Heart left ventricle (tissue), 16 donors: ENCODE data around the gene DNASE1L1. TPM values are rescaled to one million over a fixed set of nuclear protein-coding genes. Genes with fewer than 3 reads are reported as not detected.
A peak's percentile ranks its signal among the peaks of the same experiment; 100 is the strongest.

Experiments used
- ATAC-seq, 4 donors: fragments of 200-7000 bp; cut with Tn5 transposase; one replicate each; pipeline ENCODE4 v1.9.1; 2020 to 2022; ENCODE audit warnings: moderate library complexity in 4 of 4, mild to moderate bottlenecking in 3 of 4, moderate number of reproducible peaks in 1 of 4
- DNase-seq, 5 donors: peaks; one replicate each; pipeline ENCODE4 v3.0.0-alpha.2; 2020
- H3K27ac ChIP-seq, 12 donors: fragments of 200-600 bp; sonication (generic) in 4 of 12; one replicate each; pipeline versions ENCODE4 v1.5.0 to v1.8.0; 2016 to 2022; ENCODE audit warnings: mild to moderate bottlenecking in 2 of 12
- H3K27me3 ChIP-seq, 9 donors: fragments of 200-600 bp; sonication (generic) in 2 of 9; one replicate each; pipeline versions ENCODE4 v1.5.1 to v1.8.0; 2016 to 2022; ENCODE audit warnings: mild to moderate bottlenecking in 3 of 9
- H3K36me3 ChIP-seq, 9 donors: fragments of 200-600 bp; sonication (generic) in 2 of 9; one replicate each; pipeline versions ENCODE4 v1.5.0 to v1.8.0; 2018 to 2022; ENCODE audit warnings: mild to moderate bottlenecking in 2 of 9
- H3K4me1 ChIP-seq, 12 donors: fragments of 200-600 bp; sonication (generic) in 4 of 12; one replicate each; pipeline versions ENCODE4 v1.5.0 to v1.8.0; 2016 to 2022; ENCODE audit warnings: mild to moderate bottlenecking in 3 of 12
- H3K4me3 ChIP-seq, 12 donors: fragments of 200-600 bp; sonication (generic) in 4 of 12; one replicate each; pipeline versions ENCODE4 v1.5.0 to v1.8.0; 2017 to 2022; ENCODE audit warnings: mild to moderate bottlenecking in 9 of 12, moderate library complexity in 4 of 12
- H3K9me3 ChIP-seq, 12 donors: fragments of 200-600 bp; sonication (generic) in 4 of 12; one replicate each; pipeline versions ENCODE4 v1.5.0 to v1.8.0; 2016 to 2022; ENCODE audit warnings: mild to moderate bottlenecking in 1 of 12
- POLR2A ChIP-seq, 2 donors: fragments of 450-650 bp; IDR thresholded peaks; one replicate each; pipeline ENCODE4 v1.6.1; 2017; ENCODE audit warnings: antibody characterized with exemption in 2 of 2, mild to moderate bottlenecking in 2 of 2, moderate library complexity in 2 of 2
- WGBS, 4 donors: extraction: QIAGEN DNeasy Blood & Tissue Kit in 2 of 4; methylation state at CpG; one replicate each; pipeline versions ENCODE4 v1.1.5 to v1.1.7; 2013 to 2018; 5-methylcytosine and 5-hydroxymethylcytosine counted together
- intact Hi-C, 10 donors: fragments of 100-400 bp; cut with DNase I; formaldehyde crosslinking; loops; one replicate each; pipeline versions ENCODE4 v1.11.1 to v1.14.2; 2022
- polyA plus RNA-seq, 2 donors: library from polyadenylated mRNA; stranded (reverse); fragments of 200-250 nt; gene quantifications; one replicate each; pipeline ENCODE4 v1.2.3, GENCODE V29; 2013
- total RNA-seq, 9 donors: library from RNA; depleted of rRNA in 2 of 9; stranded (reverse); fragments of >200 nt in 2 of 9; fragmentation: NEBNext Ultra II Directional in 3 of 9; extraction: Animal tissue kit (Norgen Biotek cat#: 25700) in 3 of 9; gene quantifications; one replicate each; pipeline versions ENCODE4 v1.1.0 to v1.2.4, GENCODE V29; 2016 to 2023
- TF ChIP-seq, protein P1 (sequence below), 12 donors: fragments of 200-600 bp; sonication (generic) in 4 of 12; IDR thresholded peaks; one replicate each; pipeline versions ENCODE4 v1.5.0 to v1.8.0; 2018 to 2022; ENCODE audit warnings: antibody characterized with exemption in 12 of 12, mild to moderate bottlenecking in 5 of 12
- donor health status: ischemic (EF 13 %, LVEDD 7.1; RV severe dilation, severe dysfunction).
- donor health status: healthy with polysubstance abuse.
- donor health status: DM: no; HTN: yes; CAD: no.
- donor health status: DM: no; HTN: no; CAD: no.
- donor health status: ischemic (EF 25% LVEDD 6.9; RV normal size, moderate dysfunction).
- donor health status: ischemic (EF 25% LVEDD 5.7; RV mildly dilated, moderate dysfunction).
- donor health status: healthy.
- donor health status: DM: yes; HTN: yes; CAD: no.
- donor health status: ischemic (EF 35%, LVEDD 5.7; RV mildly dilated, moderate dysfunction).
- donor health status: nonischemic (EF 11% LVEDD 7.7; RV severe dilation, severe dysfunction).
- donor health status: DM: yes; HTN: yes; CAD: no.
- donor health status: PGD.
- donor health status: ischemic (EF 29% LVEDD 5.4; RV normal size, mild dysfunction).
- donor health status: nonischemic (EF 23%, LVEDD 6.1; RV moderate dilation, normal function).

Gene DNASE1L1
- total and polyA plus RNA-seq, 11 donors, result 26.7 to 117 (median 43.8) TPM

DNA sequence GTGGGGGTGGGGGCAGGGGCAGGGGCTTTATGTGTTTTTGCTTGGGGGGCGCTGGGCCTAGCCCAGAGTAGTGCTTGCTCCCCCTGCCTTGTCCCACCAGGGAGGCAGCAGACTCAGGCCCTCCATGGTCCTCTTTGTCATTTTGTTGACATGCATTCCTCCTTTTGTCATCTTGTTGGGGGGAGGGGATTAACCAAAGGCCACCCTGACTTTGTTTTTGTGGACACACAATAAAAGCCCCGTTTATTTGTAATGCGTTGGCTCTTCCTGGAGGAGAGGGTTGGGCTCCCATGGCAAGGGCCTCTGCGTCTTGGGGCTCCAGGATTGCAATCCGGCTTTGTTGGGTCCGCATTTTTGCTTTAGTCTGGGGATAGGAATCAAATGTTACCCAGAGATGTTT lies 27.8 kb downstream of the DNASE1L1 start:
- Histone ChIP-seq H3K27me3 (no peaks in the 10 kb centered on the region), H3K9me3 (peaks cover 0 to 8% (median 0%) of the 10 kb centered on the region in 12 donors), H3K36me3 (peaks cover 0 to 18% (median 5%) of the 10 kb centered on the region in 9 donors), H3K4me1 (peaks cover 0 to 28% (median 10%) of the 10 kb centered on the region in 12 donors), H3K27ac (peak overlapping the region in 2 of 12 donors; percentile 97 to 99), H3K4me3 (no peak overlapping the region)
- intact Hi-C loops, result no loop called here
- ATAC-seq (no peak), DNase-seq (no peak)
- 51 to 84% (median 78%) methylated on average over 6 of the region's 6 CpGs for WGBS, 4 donors
- TF ChIP-seq POLR2A (IDR thresholded peaks at IDR 0.05), result no peak
- TF ChIP-seq, protein P1, sequence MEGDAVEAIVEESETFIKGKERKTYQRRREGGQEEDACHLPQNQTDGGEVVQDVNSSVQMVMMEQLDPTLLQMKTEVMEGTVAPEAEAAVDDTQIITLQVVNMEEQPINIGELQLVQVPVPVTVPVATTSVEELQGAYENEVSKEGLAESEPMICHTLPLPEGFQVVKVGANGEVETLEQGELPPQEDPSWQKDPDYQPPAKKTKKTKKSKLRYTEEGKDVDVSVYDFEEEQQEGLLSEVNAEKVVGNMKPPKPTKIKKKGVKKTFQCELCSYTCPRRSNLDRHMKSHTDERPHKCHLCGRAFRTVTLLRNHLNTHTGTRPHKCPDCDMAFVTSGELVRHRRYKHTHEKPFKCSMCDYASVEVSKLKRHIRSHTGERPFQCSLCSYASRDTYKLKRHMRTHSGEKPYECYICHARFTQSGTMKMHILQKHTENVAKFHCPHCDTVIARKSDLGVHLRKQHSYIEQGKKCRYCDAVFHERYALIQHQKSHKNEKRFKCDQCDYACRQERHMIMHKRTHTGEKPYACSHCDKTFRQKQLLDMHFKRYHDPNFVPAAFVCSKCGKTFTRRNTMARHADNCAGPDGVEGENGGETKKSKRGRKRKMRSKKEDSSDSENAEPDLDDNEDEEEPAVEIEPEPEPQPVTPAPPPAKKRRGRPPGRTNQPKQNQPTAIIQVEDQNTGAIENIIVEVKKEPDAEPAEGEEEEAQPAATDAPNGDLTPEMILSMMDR (IDR thresholded peaks at IDR 0.05), result no peak

DNA sequence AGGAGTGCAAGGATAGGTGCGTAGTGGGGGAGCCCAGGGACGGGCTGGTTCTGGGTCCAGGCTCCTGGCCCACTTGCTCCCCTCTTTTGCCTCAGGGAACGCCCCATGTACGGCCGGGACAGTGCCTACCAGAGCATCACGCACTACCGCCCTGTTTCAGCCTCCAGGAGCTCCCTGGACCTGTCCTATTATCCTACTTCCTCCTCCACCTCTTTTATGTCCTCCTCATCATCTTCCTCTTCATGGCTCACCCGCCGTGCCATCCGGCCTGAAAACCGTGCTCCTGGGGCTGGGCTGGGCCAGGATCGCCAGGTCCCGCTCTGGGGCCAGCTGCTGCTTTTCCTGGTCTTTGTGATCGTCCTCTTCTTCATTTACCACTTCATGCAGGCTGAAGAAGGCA lies 28.3 kb downstream of the DNASE1L1 start:
- Histone ChIP-seq H3K4me3 (peak overlapping the region in 8 of 12 donors; percentile 70 to 97 (median 86)), H3K27ac (peak overlapping the region in 5 of 12 donors; percentile 96 to 99 (median 98)), H3K36me3 (peaks cover 0 to 18% (median 5%) of the 10 kb centered on the region in 9 donors), H3K9me3 (peaks cover 0 to 8% (median 0%) of the 10 kb centered on the region in 12 donors), H3K4me1 (peaks cover 0 to 28% (median 10%) of the 10 kb centered on the region in 12 donors), H3K27me3 (no peaks in the 10 kb centered on the region)
- 76 to 84% (median 82%) methylated on average over 12 to 14 of the region's 14 CpGs for WGBS, 4 donors
- no peak for TF ChIP-seq POLR2A (IDR thresholded peaks at IDR 0.05)
- TF ChIP-seq, protein P1 (IDR thresholded peaks at IDR 0.05), result no peak
- intact Hi-C loops, result no loop called here
- ATAC-seq (no peak), DNase-seq (no peak)

DNA sequence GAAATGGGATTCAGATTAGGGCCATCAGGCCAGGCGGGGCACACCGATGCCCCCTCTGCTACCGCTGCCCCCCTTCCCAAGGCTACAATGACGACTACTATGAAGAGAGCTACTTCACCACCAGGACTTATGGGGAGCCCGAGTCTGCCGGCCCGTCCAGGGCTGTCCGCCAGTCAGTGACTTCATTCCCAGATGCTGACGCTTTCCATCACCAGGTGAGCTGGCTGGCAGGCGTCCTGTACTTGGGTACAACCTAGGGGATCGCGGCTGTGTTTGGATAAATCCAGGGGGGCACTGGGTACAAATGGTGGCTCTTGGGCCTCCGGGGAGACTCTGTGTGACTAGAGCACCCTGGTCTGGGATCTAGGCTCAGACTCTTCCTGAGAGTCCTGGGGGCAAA lies 28.9 kb downstream of the DNASE1L1 start:
- H3K27ac ChIP-seq, result peak overlapping the region in 11 of 12 donors; percentile 95 to 100 (median 98)
- DNase-seq, result no peak
- peaks cover 0 to 8% (median 0%) of the 10 kb centered on the region in 12 donors for H3K9me3 ChIP-seq
- peak overlapping the region; percentile 67 to 97 (median 82) for H3K4me3 ChIP-seq
- peaks cover 0 to 28% (median 10%) of the 10 kb centered on the region in 12 donors for H3K4me1 ChIP-seq
- TF ChIP-seq, protein P1 (IDR thresholded peaks at IDR 0.05), result no peak
- no peak for TF ChIP-seq POLR2A (IDR thresholded peaks at IDR 0.05)
- 31 to 65% (median 44%) methylated on average over 10 to 13 of the region's 13 CpGs for WGBS, 4 donors
- intact Hi-C loops, result no loop called here
- no peak for ATAC-seq
- H3K27me3 ChIP-seq, result no peaks in the 10 kb centered on the region
- H3K36me3 ChIP-seq, result peaks cover 0 to 18% (median 5%) of the 10 kb centered on the region in 9 donors

DNA sequence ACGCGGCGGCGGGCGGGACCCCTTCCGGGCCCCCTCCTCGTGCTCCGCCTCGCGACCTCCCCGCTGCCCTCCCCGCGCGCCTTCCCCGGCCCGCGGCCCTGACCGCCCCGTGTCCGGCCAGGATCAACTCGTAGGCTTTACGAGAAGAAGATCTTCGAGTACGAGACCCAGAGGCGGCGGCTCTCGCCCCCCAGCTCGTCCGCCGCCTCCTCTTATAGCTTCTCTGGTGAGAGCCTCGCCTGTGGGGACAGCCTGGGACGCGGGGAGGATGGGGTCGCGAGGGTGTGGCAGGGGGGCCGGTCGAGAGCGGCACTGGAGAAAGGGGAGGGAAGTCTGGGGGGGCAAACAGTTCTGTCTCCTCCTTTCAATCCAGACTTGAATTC lies 29.5 kb downstream of the DNASE1L1 start:
- TF ChIP-seq, protein P1 (IDR thresholded peaks at IDR 0.05), result no peak
- no peak for TF ChIP-seq POLR2A (IDR thresholded peaks at IDR 0.05)
- Histone ChIP-seq H3K27me3 (no peaks in the 10 kb centered on the region), H3K9me3 (peaks cover 0 to 8% (median 0%) of the 10 kb centered on the region in 12 donors), H3K4me1 (peaks cover 0 to 30% (median 10%) of the 10 kb centered on the region in 12 donors), H3K27ac (peak overlapping the region; percentile 95 to 100 (median 98)), H3K36me3 (peaks cover 0 to 18% (median 5%) of the 10 kb centered on the region in 9 donors), H3K4me3 (peak overlapping the region; percentile 67 to 97 (median 82))
- DNase-seq (no peak), ATAC-seq (peak in 1 of 4 donors; percentile 1)
- WGBS, 4 donors, result 0 to 49% (median 18%) methylated on average over 37 to 38 of the region's 38 CpGs
- intact Hi-C loops, result loop anchor here in 2 of 10 donors (5.0 to 10.0 kb wide), 2 partner anchors 55 to 148 kb away; partner anchors contain the start of gene GDI1 (in 1 of the 2)
